Measurements from ENCODE around the gene NYAP1.
"Not testable (repeated sequence)": the region's sequence is repeated elsewhere in the genome, so short reads cannot be mapped to it uniquely, and the experiment has no call there.

The NYAP1 gene

DNA sequence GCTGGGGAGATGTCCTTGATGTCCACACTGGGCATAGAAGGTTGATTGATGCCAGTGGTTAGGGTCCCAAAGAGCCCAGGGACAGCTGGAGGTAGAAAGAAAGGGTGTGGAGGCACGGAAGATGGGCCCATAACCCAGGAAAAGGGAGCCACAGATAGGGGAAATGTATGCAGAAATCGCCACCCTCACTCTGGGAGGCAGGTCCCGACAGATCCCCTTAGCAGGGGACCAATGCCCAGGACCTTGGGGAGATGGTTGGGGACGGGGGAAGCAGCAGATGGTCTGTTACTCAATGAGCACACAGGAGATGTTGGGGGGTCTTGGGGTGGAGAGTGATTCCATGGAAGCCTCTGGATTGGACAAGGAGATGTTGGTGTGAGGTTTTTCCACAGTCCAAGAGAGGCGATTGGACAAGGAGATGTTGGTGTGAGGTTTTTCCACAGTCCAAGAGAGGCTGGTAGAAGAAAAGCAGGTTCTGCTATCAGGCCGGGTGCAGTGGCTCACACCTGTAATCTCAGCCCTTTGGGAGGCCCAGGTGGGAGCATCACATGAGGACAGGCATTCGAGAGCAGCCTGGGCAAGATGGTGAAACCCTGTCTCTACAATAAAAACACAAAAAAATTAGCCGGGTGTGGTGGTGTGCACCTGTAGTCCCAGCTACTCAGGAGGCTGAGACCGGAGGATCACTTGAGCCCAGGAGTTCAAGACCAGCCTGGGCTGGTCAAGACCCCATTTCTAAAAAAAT, 40.5 kb upstream of the NYAP1 start:
- Histone ChIP-seq H3K27me3 (ENCODE audit: control insufficient read depth, insufficient read depth, low read length) (no peaks in the 10 kb centered on the region), H3K4me1 (ENCODE audit: control insufficient read depth, insufficient read depth, low read length) (peaks cover 9% of the 10 kb centered on the region), H3K27ac (ENCODE audit: low read depth, low read length) (no peak overlapping the region), H3K9ac (ENCODE audit: low read length) (no peak overlapping the region), H3K4me3 (ENCODE audit: low read depth, low read length) (no peak overlapping the region), H3K9me3 (ENCODE audit: control insufficient read depth, insufficient read depth, low read depth, low read length) (no peaks in the 10 kb centered on the region), H3K36me3 (ENCODE audit: control insufficient read depth, insufficient read depth, low read length) (no peaks in the 10 kb centered on the region)

DNA sequence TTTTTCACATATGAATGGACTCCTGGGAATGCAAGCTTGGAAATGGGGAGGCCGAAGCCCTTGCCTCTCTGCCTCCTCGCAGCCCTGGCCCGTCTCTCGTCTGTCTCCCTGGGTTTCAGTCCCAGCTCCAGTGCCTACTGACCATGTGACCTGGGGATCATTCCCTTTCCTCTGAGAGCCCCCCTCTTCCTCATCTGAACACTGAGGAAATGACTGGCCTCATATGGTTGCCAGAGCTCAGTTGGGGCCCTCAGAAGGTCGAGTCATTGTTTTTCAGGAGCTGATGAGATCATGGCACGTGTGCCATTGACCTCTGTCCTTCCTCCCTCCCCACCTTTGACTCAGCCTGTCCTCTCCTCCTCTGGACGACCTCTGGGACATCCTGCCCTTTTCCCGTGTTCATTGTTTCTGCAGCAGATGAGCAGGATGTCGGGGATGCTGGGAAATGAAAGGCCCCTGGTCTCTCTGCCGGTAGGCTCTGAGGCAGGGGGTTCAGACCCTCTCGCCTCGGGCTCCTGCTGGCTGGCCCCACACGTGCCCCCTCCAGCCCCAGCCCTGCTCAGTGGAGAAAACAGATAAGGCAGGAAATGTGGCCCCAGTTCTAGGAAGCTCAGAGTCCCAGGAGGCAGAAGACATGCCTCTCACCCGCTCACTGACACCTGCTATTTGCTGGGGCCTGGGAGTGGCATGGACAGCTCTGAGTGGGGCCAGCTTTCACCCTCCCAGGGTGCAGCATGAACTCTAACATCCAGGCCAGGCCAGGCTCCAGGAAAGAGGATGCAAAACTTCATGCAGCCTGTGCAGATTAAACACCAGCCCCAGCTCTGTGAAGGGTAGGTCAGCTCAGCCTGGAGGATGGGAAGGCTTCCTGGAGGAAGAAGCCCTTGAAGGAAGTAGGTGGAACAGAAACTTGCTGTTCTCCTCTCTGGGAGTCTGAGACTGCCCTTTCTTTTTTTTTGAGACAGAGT, 39.1 kb upstream of the NYAP1 start:
- Histone ChIP-seq H3K36me3 (ENCODE audit: control insufficient read depth, insufficient read depth, low read length) (no peaks in the 10 kb centered on the region), H3K27me3 (ENCODE audit: control insufficient read depth, insufficient read depth, low read length) (no peaks in the 10 kb centered on the region), H3K4me3 (ENCODE audit: low read depth, low read length) (no peak overlapping the region), H3K9ac (ENCODE audit: low read length) (no peak overlapping the region), H3K9me3 (ENCODE audit: control insufficient read depth, insufficient read depth, low read depth, low read length) (no peaks in the 10 kb centered on the region), H3K4me1 (ENCODE audit: control insufficient read depth, insufficient read depth, low read length) (peaks cover 9% of the 10 kb centered on the region), H3K27ac (ENCODE audit: low read depth, low read length) (no peak overlapping the region)

DNA sequence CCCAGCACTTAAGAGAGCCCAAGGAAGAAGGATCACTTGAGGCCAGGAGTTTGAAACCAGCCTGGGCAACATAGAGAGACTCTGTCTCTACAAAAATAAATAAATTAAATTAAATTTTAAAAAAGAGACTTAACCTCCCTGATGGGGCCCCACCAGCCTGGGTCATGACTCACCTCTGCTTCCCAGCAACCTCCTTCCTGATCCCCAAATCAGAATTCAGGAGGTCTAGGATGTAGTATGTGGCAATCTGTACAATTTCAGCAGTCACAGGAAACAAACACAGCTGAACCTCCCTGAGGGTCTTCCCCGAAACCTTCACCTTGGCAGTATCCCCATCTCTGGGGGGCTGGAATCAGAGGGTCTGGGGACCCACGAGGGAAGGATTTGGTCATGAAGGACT, 37.7 kb upstream of the NYAP1 start:
- H3K4me1 ChIP-seq (ENCODE audit: control insufficient read depth, insufficient read depth, low read length) = peaks cover 9% of the 10 kb centered on the region
- H3K4me3 ChIP-seq (ENCODE audit: low read depth, low read length) = no peak overlapping the region
- no peak overlapping the region for H3K9ac ChIP-seq (ENCODE audit: low read length)
- no peaks in the 10 kb centered on the region for H3K27me3 ChIP-seq (ENCODE audit: control insufficient read depth, insufficient read depth, low read length)
- H3K36me3 ChIP-seq (ENCODE audit: control insufficient read depth, insufficient read depth, low read length) = no peaks in the 10 kb centered on the region
- no peak overlapping the region for H3K27ac ChIP-seq (ENCODE audit: low read depth, low read length)
- H3K9me3 ChIP-seq (ENCODE audit: control insufficient read depth, insufficient read depth, low read depth, low read length) = no peaks in the 10 kb centered on the region

DNA sequence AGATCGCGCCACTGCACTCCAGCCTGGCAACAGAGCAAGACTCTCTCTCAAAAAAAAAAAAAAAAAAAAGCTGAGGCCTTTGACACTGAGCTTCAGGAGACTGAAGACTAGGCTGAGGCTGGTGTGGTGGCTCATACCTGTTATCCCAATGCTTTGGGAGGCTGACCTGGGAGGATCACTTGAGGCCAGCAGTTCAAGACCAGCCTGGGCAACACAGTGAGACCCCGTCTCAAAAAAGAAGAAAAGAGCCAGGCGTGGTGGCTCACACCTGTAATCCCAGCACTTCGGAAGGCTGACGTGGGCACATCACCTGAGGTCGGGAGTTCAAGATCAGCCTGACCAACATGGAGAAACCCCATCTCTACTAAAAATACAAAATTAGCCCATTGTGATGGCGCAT, 36.4 kb upstream of the NYAP1 start:
- H3K27ac ChIP-seq (ENCODE audit: low read depth, low read length); H3K9ac ChIP-seq (ENCODE audit: low read length); H3K4me1 ChIP-seq (ENCODE audit: control insufficient read depth, insufficient read depth, low read length); H3K36me3 ChIP-seq (ENCODE audit: control insufficient read depth, insufficient read depth, low read length); H3K27me3 ChIP-seq (ENCODE audit: control insufficient read depth, insufficient read depth, low read length); H3K4me3 ChIP-seq (ENCODE audit: low read depth, low read length); H3K9me3 ChIP-seq (ENCODE audit: control insufficient read depth, insufficient read depth, low read depth, low read length): not testable (repeated sequence)

DNA sequence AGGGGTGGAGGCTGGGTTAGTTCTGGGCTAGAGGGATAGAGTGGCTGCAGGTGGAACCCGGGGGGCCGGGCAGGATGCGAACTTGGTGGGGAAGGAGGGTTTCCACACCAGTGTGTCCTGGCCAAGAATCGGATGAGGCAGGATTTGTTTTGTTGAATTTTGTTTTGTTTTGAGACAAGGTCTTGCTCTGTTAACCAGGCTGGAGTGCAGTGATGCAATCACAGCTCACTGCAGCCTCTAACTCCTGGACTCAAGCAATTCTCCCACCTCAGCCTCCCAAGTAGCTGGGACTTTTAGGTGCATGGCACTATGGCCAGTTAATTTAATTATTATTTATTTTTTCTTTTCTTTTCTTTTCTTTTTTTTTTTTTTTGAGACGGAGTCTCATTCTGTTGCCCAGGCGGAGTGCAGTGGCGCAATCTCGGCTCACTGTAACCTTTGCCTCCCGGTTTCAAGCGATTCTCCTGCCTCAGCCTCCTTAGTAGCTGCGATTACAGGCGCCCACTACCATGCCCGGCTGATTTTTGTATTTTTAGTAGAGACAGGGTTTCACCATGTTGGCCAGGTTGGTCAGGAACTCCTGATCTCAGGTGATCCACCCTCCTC, 34.4 kb upstream of the NYAP1 start:
- Histone ChIP-seq H3K9me3 (ENCODE audit: control insufficient read depth, insufficient read depth, low read depth, low read length) (no peaks in the 10 kb centered on the region), H3K4me3 (ENCODE audit: low read depth, low read length) (no peak overlapping the region), H3K36me3 (ENCODE audit: control insufficient read depth, insufficient read depth, low read length) (no peaks in the 10 kb centered on the region), H3K27me3 (ENCODE audit: control insufficient read depth, insufficient read depth, low read length) (no peaks in the 10 kb centered on the region), H3K4me1 (ENCODE audit: control insufficient read depth, insufficient read depth, low read length) (peaks cover 7% of the 10 kb centered on the region), H3K27ac (ENCODE audit: low read depth, low read length) (no peak overlapping the region), H3K9ac (ENCODE audit: low read length) (no peak overlapping the region)

DNA sequence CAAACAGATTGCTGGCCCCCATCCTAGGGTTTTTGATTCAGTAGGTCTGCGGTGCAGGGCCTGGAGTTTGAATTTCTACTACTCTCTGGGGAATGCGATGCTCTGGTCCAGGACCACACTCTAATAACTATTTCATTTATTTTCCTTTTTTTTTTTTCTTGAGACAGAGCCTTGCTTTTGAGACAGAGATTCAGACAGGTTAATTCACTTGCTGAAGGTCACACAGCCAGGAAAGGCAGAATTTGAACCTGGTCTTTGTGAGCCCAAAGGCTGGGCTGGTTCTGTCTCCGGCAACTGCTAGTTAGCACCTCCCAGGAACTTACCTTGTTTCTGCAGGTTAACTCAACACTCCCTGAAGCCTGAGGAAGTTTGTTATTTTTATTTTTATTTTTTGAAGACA, 31.2 kb upstream of the NYAP1 start:
- H3K9ac ChIP-seq (ENCODE audit: low read length) = no peak overlapping the region
- H3K27ac ChIP-seq (ENCODE audit: low read depth, low read length) = no peak overlapping the region
- H3K4me1 ChIP-seq (ENCODE audit: control insufficient read depth, insufficient read depth, low read length) = peaks cover 13% of the 10 kb centered on the region
- H3K4me3 ChIP-seq (ENCODE audit: low read depth, low read length) = no peak overlapping the region
- H3K36me3 ChIP-seq (ENCODE audit: control insufficient read depth, insufficient read depth, low read length) = no peaks in the 10 kb centered on the region
- no peaks in the 10 kb centered on the region for H3K9me3 ChIP-seq (ENCODE audit: control insufficient read depth, insufficient read depth, low read depth, low read length)
- H3K27me3 ChIP-seq (ENCODE audit: control insufficient read depth, insufficient read depth, low read length) = no peaks in the 10 kb centered on the region

DNA sequence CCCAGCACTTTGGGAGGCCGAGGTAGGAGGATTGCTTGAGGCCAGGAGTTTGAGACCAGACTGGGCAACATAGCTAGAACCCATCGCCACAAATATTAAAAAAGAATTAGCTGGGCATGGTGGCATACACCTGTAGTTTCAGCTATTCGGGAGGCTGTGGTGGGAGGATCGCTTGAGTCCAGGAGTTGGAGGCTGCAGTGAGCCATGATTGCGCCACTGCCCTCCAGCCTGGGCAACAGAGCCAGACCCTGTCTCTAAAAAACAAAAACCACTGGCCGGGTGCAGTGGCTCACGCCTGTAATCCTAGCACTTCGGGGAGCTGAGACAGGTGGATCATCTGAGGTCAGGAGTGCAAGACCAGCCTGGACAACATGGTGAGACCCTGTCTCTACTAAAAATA, 29.9 kb upstream of the NYAP1 start:
- H3K4me3 ChIP-seq (ENCODE audit: low read depth, low read length); H3K27me3 ChIP-seq (ENCODE audit: control insufficient read depth, insufficient read depth, low read length); H3K36me3 ChIP-seq (ENCODE audit: control insufficient read depth, insufficient read depth, low read length); H3K27ac ChIP-seq (ENCODE audit: low read depth, low read length); H3K9ac ChIP-seq (ENCODE audit: low read length); H3K9me3 ChIP-seq (ENCODE audit: control insufficient read depth, insufficient read depth, low read depth, low read length): not testable (repeated sequence)
- peaks cover 13% of the 10 kb centered on the region for H3K4me1 ChIP-seq (ENCODE audit: control insufficient read depth, insufficient read depth, low read length)

DNA sequence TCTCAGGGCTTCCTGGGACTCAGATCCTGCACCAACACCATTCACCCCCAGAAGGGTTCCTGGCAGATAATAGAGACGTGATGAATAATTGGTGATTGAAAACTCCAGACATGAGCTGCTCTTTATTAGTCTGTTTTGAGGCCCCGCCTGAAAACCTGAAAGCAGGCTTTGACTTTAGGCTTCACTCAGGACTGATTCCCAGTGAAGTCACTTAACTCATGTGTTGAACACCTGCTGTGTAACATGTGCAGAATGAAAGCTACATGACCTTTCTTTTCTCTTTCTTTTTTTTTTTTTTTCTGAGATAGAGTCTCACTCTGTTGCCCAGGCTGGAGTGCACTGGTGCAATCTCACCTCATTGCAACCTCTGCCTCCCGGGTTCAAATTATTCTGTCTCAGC, 28.5 kb upstream of the NYAP1 start:
- Histone ChIP-seq H3K27ac (ENCODE audit: low read depth, low read length) (no peak overlapping the region), H3K27me3 (ENCODE audit: control insufficient read depth, insufficient read depth, low read length) (no peaks in the 10 kb centered on the region), H3K36me3 (ENCODE audit: control insufficient read depth, insufficient read depth, low read length) (no peaks in the 10 kb centered on the region), H3K4me3 (ENCODE audit: low read depth, low read length) (no peak overlapping the region), H3K4me1 (ENCODE audit: control insufficient read depth, insufficient read depth, low read length) (peaks cover 13% of the 10 kb centered on the region), H3K9ac (ENCODE audit: low read length) (no peak overlapping the region), H3K9me3 (ENCODE audit: control insufficient read depth, insufficient read depth, low read depth, low read length) (no peaks in the 10 kb centered on the region)

DNA sequence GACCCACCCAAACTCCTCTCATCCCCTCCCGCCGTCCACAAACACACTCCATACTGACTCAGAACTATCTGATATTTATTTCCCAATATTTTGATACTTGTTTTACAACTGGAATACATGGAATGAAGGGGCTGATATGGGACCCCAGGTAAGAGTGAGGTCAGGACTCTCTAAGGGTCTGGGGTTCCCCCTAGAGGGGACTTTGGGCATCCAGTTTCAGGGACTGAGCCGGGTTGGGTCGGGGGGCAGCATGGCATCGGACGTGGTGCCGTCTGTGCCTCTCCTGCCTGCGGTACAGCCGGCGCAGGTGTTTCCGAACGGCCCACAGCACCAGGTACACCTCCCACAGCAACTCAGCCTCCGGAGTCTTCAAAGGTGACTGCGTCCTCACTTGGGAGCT, 27.2 kb upstream of the NYAP1 start:
- H3K4me1 ChIP-seq (ENCODE audit: control insufficient read depth, insufficient read depth, low read length) = peaks cover 13% of the 10 kb centered on the region
- H3K9ac ChIP-seq (ENCODE audit: low read length) = no peak overlapping the region
- H3K9me3 ChIP-seq (ENCODE audit: control insufficient read depth, insufficient read depth, low read depth, low read length) = no peaks in the 10 kb centered on the region
- no peaks in the 10 kb centered on the region for H3K27me3 ChIP-seq (ENCODE audit: control insufficient read depth, insufficient read depth, low read length)
- H3K4me3 ChIP-seq (ENCODE audit: low read depth, low read length) = no peak overlapping the region
- H3K36me3 ChIP-seq (ENCODE audit: control insufficient read depth, insufficient read depth, low read length) = no peaks in the 10 kb centered on the region
- no peak overlapping the region for H3K27ac ChIP-seq (ENCODE audit: low read depth, low read length)

DNA sequence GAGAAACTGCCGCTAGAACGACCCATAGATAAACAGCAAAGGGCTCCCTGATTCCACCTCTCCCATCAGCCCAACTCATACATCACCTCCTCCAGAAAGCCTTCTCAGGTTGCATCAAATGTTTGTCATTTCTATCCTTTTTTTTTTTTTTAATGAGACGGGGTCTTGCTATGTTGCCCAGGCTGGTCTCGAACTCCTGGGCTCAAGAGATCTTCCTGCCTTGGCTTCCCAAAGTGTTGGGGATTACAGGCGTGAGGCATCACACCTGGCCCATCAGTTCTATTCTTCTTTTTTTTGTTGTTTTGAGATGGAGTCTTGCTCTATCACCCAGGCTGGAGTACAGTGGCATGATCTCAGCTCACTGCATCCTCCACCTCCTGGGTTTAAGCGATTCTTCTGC, 26.7 kb upstream of the NYAP1 start:
- no peaks in the 10 kb centered on the region for H3K27me3 ChIP-seq (ENCODE audit: control insufficient read depth, insufficient read depth, low read length)
- H3K27ac ChIP-seq (ENCODE audit: low read depth, low read length) = no peak overlapping the region
- H3K4me1 ChIP-seq (ENCODE audit: control insufficient read depth, insufficient read depth, low read length) = peaks cover 13% of the 10 kb centered on the region
- no peaks in the 10 kb centered on the region for H3K36me3 ChIP-seq (ENCODE audit: control insufficient read depth, insufficient read depth, low read length)
- no peak overlapping the region for H3K9ac ChIP-seq (ENCODE audit: low read length)
- H3K9me3 ChIP-seq (ENCODE audit: control insufficient read depth, insufficient read depth, low read depth, low read length) = no peaks in the 10 kb centered on the region
- no peak overlapping the region for H3K4me3 ChIP-seq (ENCODE audit: low read depth, low read length)

DNA sequence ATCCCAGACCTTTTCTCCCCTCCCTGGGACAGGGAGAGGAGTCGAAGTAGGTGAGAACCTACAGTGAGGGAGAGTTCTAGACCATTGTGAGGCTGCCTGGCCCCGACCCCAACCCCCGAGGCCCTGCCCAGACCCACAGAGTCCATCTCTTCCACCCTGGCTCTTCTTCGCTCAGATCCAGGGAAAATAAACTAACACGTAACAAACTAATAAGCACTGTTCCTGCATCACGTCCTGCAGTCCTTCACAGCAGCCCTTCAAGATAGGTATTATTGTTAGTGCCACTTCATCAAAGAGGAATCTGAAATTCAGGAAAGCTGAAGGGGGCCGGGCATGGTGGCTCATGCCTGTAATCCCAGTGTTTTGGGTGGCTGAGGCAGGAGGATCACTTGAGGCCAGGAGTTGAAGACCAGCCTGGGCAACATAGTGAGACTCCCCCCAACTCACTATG, 19.5 kb upstream of the NYAP1 start, which contains the start of gene SPACDR:
Gene SPACDR, minus strand, starts transcription at position 51 of the 451 bp plus-strand sequence. CDS start 235 bp downstream, outside the sequence.
- no peak within 1 kb of the TSS for H3K27ac ChIP-seq (ENCODE audit: low read depth, low read length)
- H3K27me3 ChIP-seq (ENCODE audit: control insufficient read depth, insufficient read depth, low read length) = no peaks in the 10 kb centered on the region
- H3K4me3 ChIP-seq (ENCODE audit: low read depth, low read length) = no peak within 1 kb of the TSS
- H3K4me1 ChIP-seq (ENCODE audit: control insufficient read depth, insufficient read depth, low read length) = no peaks in the 10 kb centered on the region; the same call in 1 of the 2 replicates
- H3K36me3 ChIP-seq (ENCODE audit: control insufficient read depth, insufficient read depth, low read length) = no peaks in the 10 kb centered on the region
- no peaks in the 10 kb centered on the region for H3K9me3 ChIP-seq (ENCODE audit: control insufficient read depth, insufficient read depth, low read depth, low read length)
- H3K9ac ChIP-seq (ENCODE audit: low read length) = no peak within 1 kb of the TSS

All from HUES6 (cell line).